ENCODE results near the gene CPZ. TPM values are rescaled to one million over a fixed set of nuclear protein-coding genes. Genes with fewer than 3 reads are reported as not detected.

CPZ gene
- total RNA-seq, 1 donor from 2014 or later, result not detected

GRCh38 chr4:8588196-8588470 lies 4.4 kb upstream of the CPZ start:
- no peaks in the 10 kb centered on the region for H3K4me1 Mint-ChIP-seq
- no peak overlapping the region for H3K27ac Mint-ChIP-seq
- H3K27me3 Mint-ChIP-seq, result peaks cover 24% of the 10 kb centered on the region
- ATAC-seq (ENCODE audit: low read depth) (no peak), DNase-seq (no peak)
- ChIA-PET POLR2A (no interaction called here), CTCF (no interaction called here)
- no peak overlapping the region for H3K4me3 Mint-ChIP-seq
- TF ChIP-seq CTCF (IDR thresholded peaks at IDR 0.05), result no peak
- H3K9me3 Mint-ChIP-seq, result no peaks in the 10 kb centered on the region
- intact Hi-C loops (cut with micrococcal nuclease), result no loop called here
- no peaks in the 10 kb centered on the region for H3K36me3 Mint-ChIP-seq (ENCODE audit: low read depth)

GRCh38 chr4:8589336-8589735 lies 3.2 kb upstream of the CPZ start:
- Mint-ChIP-seq H3K36me3 (ENCODE audit: low read depth) (no peaks in the 10 kb centered on the region), H3K4me1 (no peaks in the 10 kb centered on the region), H3K27me3 (peaks cover 32% of the 10 kb centered on the region), H3K9me3 (no peaks in the 10 kb centered on the region), H3K4me3 (no peak overlapping the region), H3K27ac (no peak overlapping the region)
- DNase-seq (no peak), ATAC-seq (ENCODE audit: low read depth) (no peak)
- ChIA-PET CTCF (no interaction called here), POLR2A (no interaction called here)
- no peak for TF ChIP-seq CTCF (IDR thresholded peaks at IDR 0.05)
- intact Hi-C loops (cut with micrococcal nuclease), result no loop called here

GRCh38 chr4:8589823-8590545 lies 2.6 kb upstream of the CPZ start:
- DNase-seq (no peak), ATAC-seq (ENCODE audit: low read depth) (no peak)
- Mint-ChIP-seq H3K27ac (no peak overlapping the region), H3K36me3 (ENCODE audit: low read depth) (no peaks in the 10 kb centered on the region), H3K4me3 (no peak overlapping the region), H3K27me3 (peaks cover 34% of the 10 kb centered on the region), H3K4me1 (no peaks in the 10 kb centered on the region), H3K9me3 (no peaks in the 10 kb centered on the region)
- TF ChIP-seq CTCF (IDR thresholded peaks at IDR 0.05), result no peak
- ChIA-PET POLR2A (no interaction called here), CTCF (no interaction called here)
- intact Hi-C loops (cut with micrococcal nuclease), result no loop called here

- no peaks in the 10 kb centered on the region for H3K9me3 Mint-ChIP-seq
- no peaks in the 10 kb centered on the region for H3K36me3 Mint-ChIP-seq (ENCODE audit: low read depth)
- no peak overlapping the region for H3K27ac Mint-ChIP-seq
- POLR2A ChIA-PET, result no interaction called here
- DNase-seq (no peak), ATAC-seq (ENCODE audit: low read depth) (no peak)
- CTCF ChIA-PET, result no interaction called here
- H3K4me1 Mint-ChIP-seq, result no peaks in the 10 kb centered on the region
- intact Hi-C loops (cut with micrococcal nuclease), result no loop called here
- peaks cover 34% of the 10 kb centered on the region for H3K27me3 Mint-ChIP-seq
- no peak for TF ChIP-seq CTCF (IDR thresholded peaks at IDR 0.05)
- no peak overlapping the region for H3K4me3 Mint-ChIP-seq
Measured at GRCh38 chr4:8590546-8590880, 2.1 kb upstream of the CPZ start.

GRCh38 chr4:8591114-8591513 lies 1.5 kb upstream of the CPZ start:
- DNase-seq (no peak), ATAC-seq (ENCODE audit: low read depth) (no peak)
- intact Hi-C loops (cut with micrococcal nuclease), result no loop called here
- peaks cover 34% of the 10 kb centered on the region for H3K27me3 Mint-ChIP-seq
- no peak for TF ChIP-seq CTCF (IDR thresholded peaks at IDR 0.05)
- no peaks in the 10 kb centered on the region for H3K4me1 Mint-ChIP-seq
- no peaks in the 10 kb centered on the region for H3K9me3 Mint-ChIP-seq
- H3K27ac Mint-ChIP-seq, result no peak overlapping the region
- H3K4me3 Mint-ChIP-seq, result no peak overlapping the region
- CTCF ChIA-PET, result no interaction called here
- H3K36me3 Mint-ChIP-seq (ENCODE audit: low read depth), result no peaks in the 10 kb centered on the region
- POLR2A ChIA-PET, result no interaction called here
